Neural cell (in vitro differentiated cells): ENCODE measurements around the gene SH3RF3. TPM values are rescaled to one million over a fixed set of nuclear protein-coding genes. Genes with fewer than 3 reads are reported as not detected.
"Not testable (repeated sequence)": the region's sequence is repeated elsewhere in the genome, so short reads cannot be mapped to it uniquely, and the experiment has no call there.

Experiments used
- H2AFZ ChIP-seq: fragments of 200-600, 300-800 bp; sonication (generic), shearing (Covaris generic); 2 replicates; pipeline ENCODE4 v1.6.0; 2014; ENCODE audit warnings: low read depth, mild to moderate bottlenecking, antibody characterized with exemption, low read length, moderate library complexity
- H3F3A ChIP-seq: fragments of 200-600 bp; shearing (Covaris generic); 2 replicates; pipeline ENCODE4 v1.6.1; 2016; ENCODE audit warnings: mild to moderate bottlenecking, moderate library complexity, mixed read lengths, antibody characterized with exemption, low read length; ENCODE audit not compliant: insufficient read depth, poor library complexity, severe bottlenecking
- H3K27ac ChIP-seq: fragments of 200-600, 300-800 bp; sonication (generic), shearing (Covaris generic); 2 replicates; pipeline ENCODE4 v1.5.1; 2014; ENCODE audit warnings: mild to moderate bottlenecking, low read length, moderate library complexity
- H3K27me3 ChIP-seq: fragments of 300-800, 200-600 bp; sonication (generic), shearing (Covaris generic); 2 replicates; pipeline ENCODE4 v1.6.0; 2014; ENCODE audit warnings: mild to moderate bottlenecking, low read depth, low read length, moderate library complexity; ENCODE audit not compliant: insufficient read depth
- H3K36me3 ChIP-seq: fragments of 300-800, 200-600 bp; sonication (generic), shearing (Covaris generic); 2 replicates; pipeline ENCODE4 v1.5.1; 2014; ENCODE audit warnings: mild to moderate bottlenecking, antibody characterized with exemption, low read length, moderate library complexity; ENCODE audit not compliant: insufficient read depth
- H3K4me2 ChIP-seq: fragments of 300-800, 200-600 bp; sonication (generic), shearing (Covaris generic); 2 replicates; pipeline ENCODE4 v1.6.0; 2014; ENCODE audit warnings: mild to moderate bottlenecking, low read length
- H3K4me3 ChIP-seq: fragments of 300-800, 200-600 bp; sonication (generic), shearing (Covaris generic); 2 replicates; pipeline ENCODE4 v1.5.1; 2014; ENCODE audit warnings: mild to moderate bottlenecking, low read length, moderate library complexity
- H3K79me2 ChIP-seq: fragments of 200-600 bp; shearing (Covaris generic); replicated peaks from 2 replicates; pipeline ENCODE4 v1.6.0; 2014; ENCODE audit warnings: mild to moderate bottlenecking, low read length, moderate library complexity; ENCODE audit not compliant: insufficient read depth
- H3K9ac ChIP-seq: fragments of 300-800, 200-600 bp; sonication (generic), shearing (Covaris generic); 2 replicates; pipeline ENCODE4 v1.6.1; 2016; ENCODE audit warnings: mild to moderate bottlenecking, low read length, mixed read lengths
- H3K9me2 ChIP-seq: fragments of 200-600 bp; shearing (Covaris generic); 2 replicates; pipeline ENCODE4 v1.6.1; 2016; ENCODE audit warnings: mild to moderate bottlenecking, low read length, mixed read lengths; ENCODE audit not compliant: insufficient read depth
- H3K9me3 ChIP-seq: fragments of 200-600, 300-800 bp; sonication (generic), shearing (Covaris generic); 2 replicates; pipeline ENCODE4 v1.6.1; 2016; ENCODE audit warnings: mild to moderate bottlenecking, mixed run types, low read length, moderate library complexity, mixed read lengths
- H4K20me1 ChIP-seq: fragments of 200-600 bp; shearing (Covaris generic); 2 replicates; pipeline ENCODE4 v1.6.1; 2016; ENCODE audit warnings: mild to moderate bottlenecking, mixed run types; ENCODE audit not compliant: insufficient read depth
- EP300 ChIP-seq: fragments of 450-650 bp; conservative IDR thresholded peaks from 2 replicates; pipeline ENCODE4 v1.6.1; 2014; ENCODE audit warnings: antibody characterized with exemption, mild to moderate bottlenecking, moderate library complexity; ENCODE audit not compliant: poor library complexity, severe bottlenecking
- EZH2 ChIP-seq: fragments of 200-600, 300-800 bp; shearing (Covaris generic), sonication (generic); IDR thresholded peaks from 2 replicates; pipeline ENCODE4 v1.6.1; 2014; ENCODE audit warnings: antibody characterized with exemption, low read length, borderline replicate concordance, mild to moderate bottlenecking; ENCODE audit not compliant: insufficient read depth, poor library complexity, severe bottlenecking
- MXI1 ChIP-seq: fragments of 450-650 bp; conservative IDR thresholded peaks from 2 replicates; pipeline ENCODE4 v1.6.1; 2014; ENCODE audit warnings: antibody characterized with exemption, mild to moderate bottlenecking; ENCODE audit not compliant: poor library complexity, severe bottlenecking
- POLR2AphosphoS5 ChIP-seq: IDR thresholded peaks from 2 replicates; pipeline ENCODE4 v1.6.1; 2012
- RAD21 ChIP-seq: fragments of 450-650 bp; conservative IDR thresholded peaks from 2 replicates; pipeline ENCODE4 v1.6.1; 2014; ENCODE audit warnings: antibody characterized with exemption, mild to moderate bottlenecking, moderate library complexity
- SMC3 ChIP-seq: fragments of 450-650 bp; conservative IDR thresholded peaks from 2 replicates; pipeline ENCODE4 v1.6.1; 2014; ENCODE audit warnings: antibody characterized with exemption, mild to moderate bottlenecking, moderate library complexity; ENCODE audit not compliant: poor library complexity
- TAF1 ChIP-seq: IDR thresholded peaks from 2 replicates; pipeline ENCODE4 v1.6.1; 2012; ENCODE audit warnings: low read depth
- polyA plus RNA-seq: library from polyadenylated mRNA; depleted of rRNA; stranded (reverse); fragments of >200 nt; gene quantifications from 2 replicates; pipeline ENCODE4 v1.2.3, GENCODE V29; 2014
- TF ChIP-seq, protein P1 (sequence below): fragments of 450-650 bp; IDR thresholded peaks from 2 replicates; pipeline ENCODE4 v1.5.1; 2014; ENCODE audit warnings: antibody characterized with exemption, mild to moderate bottlenecking, moderate library complexity; ENCODE audit not compliant: poor library complexity, severe bottlenecking
- TF ChIP-seq, protein P2 (sequence below): IDR thresholded peaks from 2 replicates; pipeline ENCODE4 v1.6.1; 2012; ENCODE audit warnings: borderline replicate concordance

The SH3RF3 gene
- polyA plus RNA-seq, 1 donor from 2014 or later = 0.53 TPM

DNA sequence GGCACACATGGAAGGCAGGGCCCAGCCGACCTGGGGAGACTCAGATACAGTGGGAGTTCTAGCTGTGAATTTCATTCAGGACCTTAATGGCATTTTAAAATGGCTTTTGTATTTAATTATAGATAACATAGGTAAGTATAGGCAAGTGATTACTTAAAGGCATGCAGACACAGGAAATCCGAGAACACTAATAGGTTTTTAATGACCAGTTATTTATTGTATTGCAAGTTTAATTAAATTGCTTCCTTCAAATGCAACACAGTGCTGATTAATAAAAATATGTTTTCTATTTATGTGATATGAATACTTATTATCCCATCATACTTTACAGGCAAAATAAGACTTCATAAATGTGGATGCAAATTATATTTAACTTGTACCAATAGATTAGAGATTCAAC lies 19.7 kb upstream of the SH3RF3 start:
- no peaks in the 10 kb centered on the region for H3K79me2 ChIP-seq
- no peaks in the 10 kb centered on the region for H3K27me3 ChIP-seq
- H3K4me2 ChIP-seq = no peak overlapping the region
- TF ChIP-seq EP300 (no peak), TAF1 (no peak), SMC3 (no peak), MXI1 (no peak), EZH2 (no peak), RAD21 (no peak), POLR2AphosphoS5 (no peak)
- TF ChIP-seq, protein P1, sequence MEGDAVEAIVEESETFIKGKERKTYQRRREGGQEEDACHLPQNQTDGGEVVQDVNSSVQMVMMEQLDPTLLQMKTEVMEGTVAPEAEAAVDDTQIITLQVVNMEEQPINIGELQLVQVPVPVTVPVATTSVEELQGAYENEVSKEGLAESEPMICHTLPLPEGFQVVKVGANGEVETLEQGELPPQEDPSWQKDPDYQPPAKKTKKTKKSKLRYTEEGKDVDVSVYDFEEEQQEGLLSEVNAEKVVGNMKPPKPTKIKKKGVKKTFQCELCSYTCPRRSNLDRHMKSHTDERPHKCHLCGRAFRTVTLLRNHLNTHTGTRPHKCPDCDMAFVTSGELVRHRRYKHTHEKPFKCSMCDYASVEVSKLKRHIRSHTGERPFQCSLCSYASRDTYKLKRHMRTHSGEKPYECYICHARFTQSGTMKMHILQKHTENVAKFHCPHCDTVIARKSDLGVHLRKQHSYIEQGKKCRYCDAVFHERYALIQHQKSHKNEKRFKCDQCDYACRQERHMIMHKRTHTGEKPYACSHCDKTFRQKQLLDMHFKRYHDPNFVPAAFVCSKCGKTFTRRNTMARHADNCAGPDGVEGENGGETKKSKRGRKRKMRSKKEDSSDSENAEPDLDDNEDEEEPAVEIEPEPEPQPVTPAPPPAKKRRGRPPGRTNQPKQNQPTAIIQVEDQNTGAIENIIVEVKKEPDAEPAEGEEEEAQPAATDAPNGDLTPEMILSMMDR = no peak
- TF ChIP-seq, protein P2, sequence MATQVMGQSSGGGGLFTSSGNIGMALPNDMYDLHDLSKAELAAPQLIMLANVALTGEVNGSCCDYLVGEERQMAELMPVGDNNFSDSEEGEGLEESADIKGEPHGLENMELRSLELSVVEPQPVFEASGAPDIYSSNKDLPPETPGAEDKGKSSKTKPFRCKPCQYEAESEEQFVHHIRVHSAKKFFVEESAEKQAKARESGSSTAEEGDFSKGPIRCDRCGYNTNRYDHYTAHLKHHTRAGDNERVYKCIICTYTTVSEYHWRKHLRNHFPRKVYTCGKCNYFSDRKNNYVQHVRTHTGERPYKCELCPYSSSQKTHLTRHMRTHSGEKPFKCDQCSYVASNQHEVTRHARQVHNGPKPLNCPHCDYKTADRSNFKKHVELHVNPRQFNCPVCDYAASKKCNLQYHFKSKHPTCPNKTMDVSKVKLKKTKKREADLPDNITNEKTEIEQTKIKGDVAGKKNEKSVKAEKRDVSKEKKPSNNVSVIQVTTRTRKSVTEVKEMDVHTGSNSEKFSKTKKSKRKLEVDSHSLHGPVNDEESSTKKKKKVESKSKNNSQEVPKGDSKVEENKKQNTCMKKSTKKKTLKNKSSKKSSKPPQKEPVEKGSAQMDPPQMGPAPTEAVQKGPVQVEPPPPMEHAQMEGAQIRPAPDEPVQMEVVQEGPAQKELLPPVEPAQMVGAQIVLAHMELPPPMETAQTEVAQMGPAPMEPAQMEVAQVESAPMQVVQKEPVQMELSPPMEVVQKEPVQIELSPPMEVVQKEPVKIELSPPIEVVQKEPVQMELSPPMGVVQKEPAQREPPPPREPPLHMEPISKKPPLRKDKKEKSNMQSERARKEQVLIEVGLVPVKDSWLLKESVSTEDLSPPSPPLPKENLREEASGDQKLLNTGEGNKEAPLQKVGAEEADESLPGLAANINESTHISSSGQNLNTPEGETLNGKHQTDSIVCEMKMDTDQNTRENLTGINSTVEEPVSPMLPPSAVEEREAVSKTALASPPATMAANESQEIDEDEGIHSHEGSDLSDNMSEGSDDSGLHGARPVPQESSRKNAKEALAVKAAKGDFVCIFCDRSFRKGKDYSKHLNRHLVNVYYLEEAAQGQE = no peak
- no peak overlapping the region for H3K9ac ChIP-seq
- H3K36me3 ChIP-seq = no peaks in the 10 kb centered on the region
- no peak overlapping the region for H2AFZ ChIP-seq
- H3K9me2 ChIP-seq = no peaks in the 10 kb centered on the region
- H3K27ac ChIP-seq = no peak overlapping the region
- no peak overlapping the region for H3K4me3 ChIP-seq
- no peaks in the 10 kb centered on the region for H4K20me1 ChIP-seq
- no peaks in the 10 kb centered on the region for H3K9me3 ChIP-seq
- no peaks in the 10 kb centered on the region for H3F3A ChIP-seq

GRCh38 chr2:109110170-109110569 lies 18.8 kb upstream of the SH3RF3 start:
- no peaks in the 10 kb centered on the region for H3K9me2 ChIP-seq
- H3K27me3 ChIP-seq = no peaks in the 10 kb centered on the region
- TF ChIP-seq SMC3 = no peak
- TF ChIP-seq, protein P2 = no peak
- no peak for TF ChIP-seq POLR2AphosphoS5
- TF ChIP-seq EZH2 = no peak
- TF ChIP-seq RAD21 = no peak
- TF ChIP-seq, protein P1 = no peak
- no peak for TF ChIP-seq TAF1
- TF ChIP-seq EP300 = no peak
- no peak for TF ChIP-seq MXI1
- H3K9me3 ChIP-seq = no peaks in the 10 kb centered on the region
- no peak overlapping the region for H3K4me3 ChIP-seq
- H3K79me2 ChIP-seq = no peaks in the 10 kb centered on the region
- H4K20me1 ChIP-seq = no peaks in the 10 kb centered on the region
- H3K36me3 ChIP-seq = no peaks in the 10 kb centered on the region
- H2AFZ ChIP-seq = no peak overlapping the region
- no peak overlapping the region for H3K4me2 ChIP-seq
- no peak overlapping the region for H3K9ac ChIP-seq
- no peak overlapping the region for H3K27ac ChIP-seq
- H3F3A ChIP-seq = no peaks in the 10 kb centered on the region

DNA sequence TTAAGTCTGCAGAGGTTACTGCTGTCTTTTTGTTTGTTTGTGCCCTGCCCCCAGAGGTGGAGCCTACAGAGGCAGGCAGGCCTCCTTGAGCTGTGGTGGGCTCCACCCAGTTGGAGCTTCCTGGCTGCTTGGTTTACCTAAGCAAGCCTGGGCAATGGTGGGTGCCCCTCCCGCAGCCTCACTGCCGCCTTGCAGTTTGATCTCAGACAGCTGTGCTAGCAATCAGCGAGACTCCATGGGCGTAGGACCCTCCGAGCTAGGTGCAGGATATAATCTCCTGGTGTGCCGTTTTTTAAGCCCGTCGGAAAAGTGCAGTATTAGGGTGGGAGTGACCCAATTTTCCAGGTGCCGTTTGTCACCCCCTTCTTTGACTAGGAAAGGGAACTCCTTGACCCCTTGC lies 11.8 kb upstream of the SH3RF3 start:
- H4K20me1 ChIP-seq, H3K4me3 ChIP-seq, H3K27me3 ChIP-seq, H3K9ac ChIP-seq, H3K36me3 ChIP-seq, H3K79me2 ChIP-seq, H3K27ac ChIP-seq, H2AFZ ChIP-seq, H3F3A ChIP-seq, H3K9me2 ChIP-seq, H3K9me3 ChIP-seq, H3K4me2 ChIP-seq: not testable (repeated sequence)
